HG03460 (cell line): ENCODE results near the gene FRMPD4.

Experiments
- ATAC-seq: cut with Tn5 transposase; IDR thresholded peaks from one replicate; pipeline ENCODE4 v1.9.1; 2021; ENCODE audit not compliant: unreplicated experiment

The FRMPD4 gene

GRCh38 chrX:12210196-12210815, 72.0 kb downstream of the FRMPD4 start:
- ATAC-seq: no peak

GRCh38 chrX:12210971-12211370, 72.7 kb downstream of the FRMPD4 start:
- no peak for ATAC-seq

GRCh38 chrX:12223650-12224049, 85.4 kb downstream of the FRMPD4 start:
- no peak for ATAC-seq

GRCh38 chrX:12225107-12225506, 86.8 kb downstream of the FRMPD4 start:
- no peak for ATAC-seq

GRCh38 chrX:12227412-12228041, 89.3 kb downstream of the FRMPD4 start:
- no peak for ATAC-seq

GRCh38 chrX:12228862-12229261, 90.6 kb downstream of the FRMPD4 start:
- ATAC-seq: no peak

- no peak for ATAC-seq
Observed at GRCh38 chrX:12229986-12230385, 91.7 kb downstream of the FRMPD4 start.

- no peak for ATAC-seq
Observed at GRCh38 chrX:12234534-12235329, 96.5 kb downstream of the FRMPD4 start.

GRCh38 chrX:12236156-12236555, 97.9 kb downstream of the FRMPD4 start:
- no peak for ATAC-seq

GRCh38 chrX:12237131-12237530, 98.9 kb downstream of the FRMPD4 start:
- ATAC-seq: no peak

GRCh38 chrX:12237771-12238170, 99.5 kb downstream of the FRMPD4 start:
- ATAC-seq: no peak

GRCh38 chrX:12239356-12240082, 101.2 kb downstream of the FRMPD4 start:
- ATAC-seq: no peak

- ATAC-seq: no peak
Observed at GRCh38 chrX:12240491-12240890, 102.2 kb downstream of the FRMPD4 start.

GRCh38 chrX:12241026-12241425, 102.8 kb downstream of the FRMPD4 start:
- no peak for ATAC-seq

GRCh38 chrX:12245650-12246645, 107.7 kb downstream of the FRMPD4 start:
- no peak for ATAC-seq

GRCh38 chrX:12249997-12250396, 111.7 kb downstream of the FRMPD4 start:
- ATAC-seq: no peak

GRCh38 chrX:12263211-12263610, 124.9 kb downstream of the FRMPD4 start:
- ATAC-seq: no peak

- no peak for ATAC-seq
Observed at GRCh38 chrX:12269484-12269883, 131.2 kb downstream of the FRMPD4 start.

- no peak for ATAC-seq
Observed at GRCh38 chrX:12278151-12278550, 139.9 kb downstream of the FRMPD4 start.

- no peak for ATAC-seq
Observed at GRCh38 chrX:12282991-12283390, 144.7 kb downstream of the FRMPD4 start.
